NCI-H128 (cell line): ENCODE results near the gene TAF1A.

Source experiments
- DNase-seq: peaks from one replicate; lab custom pipeline; 2025; ENCODE audit not compliant: unreplicated experiment; lab: John Stamatoyannopoulos, UW

The TAF1A gene

GRCh38 chr1:222539951-222540597 is 49.7 kb downstream of the TAF1A start:
- no peak for DNase-seq

GRCh38 chr1:222535455-222535854 is 54.3 kb downstream of the TAF1A start:
- no peak for DNase-seq

GRCh38 chr1:222530852-222531251 is 58.9 kb downstream of the TAF1A start:
- no peak for DNase-seq

- DNase-seq = no peak
Measured at GRCh38 chr1:222529916-222530315, 59.8 kb downstream of the TAF1A start.

GRCh38 chr1:222529181-222529580 is 60.6 kb downstream of the TAF1A start:
- DNase-seq = no peak

- DNase-seq = no peak
Measured at GRCh38 chr1:222525951-222526350, 63.8 kb downstream of the TAF1A start.

- DNase-seq = no peak
Measured at GRCh38 chr1:222523852-222524251, 65.9 kb downstream of the TAF1A start.

GRCh38 chr1:222522105-222522915 is 67.4 kb downstream of the TAF1A start:
- DNase-seq = no peak

- no peak for DNase-seq
Measured at GRCh38 chr1:222521299-222522104, 68.2 kb downstream of the TAF1A start.
